Spleen (tissue), 11 donors: Measurements from ENCODE around the gene LPGAT1. TPM values are rescaled to one million over a fixed set of nuclear protein-coding genes. Genes with fewer than 3 reads are reported as not detected.
"Not testable (repeated sequence)": the region's sequence is repeated elsewhere in the genome, so short reads cannot be mapped to it uniquely, and the experiment has no call there.

Experiments used
- DNase-seq: peaks from one replicate; pipeline ENCODE4 v3.0.0-alpha.2; 2020
- H3K27ac ChIP-seq, 8 donors: fragments of 200-600 bp; sonication (generic) in 7 of 8; 1 replicate in 4 of 8; 2 replicates in 4 of 8; pipeline versions ENCODE4 v1.5.0 to v1.8.0; 2016 to 2021; ENCODE audit warnings: inconsistent platforms in 4 of 8, mild to moderate bottlenecking in 4 of 8, moderate library complexity in 1 of 8
- H3K27me3 ChIP-seq, 7 donors: fragments of 200-600 bp; sonication (generic) in 6 of 7; replicated peaks in 1 of 7; 1 replicate in 4 of 7; 2 replicates in 3 of 7; pipeline versions ENCODE4 v1.5.0 to v1.8.0; 2016 to 2021; ENCODE audit warnings: inconsistent platforms in 3 of 7, mild to moderate bottlenecking in 1 of 7
- H3K36me3 ChIP-seq, 6 donors: fragments of 200-600 bp; sonication (generic) in 5 of 6; 1 replicate in 4 of 6; 2 replicates in 2 of 6; pipeline versions ENCODE4 v1.5.0 to v1.8.0; 2016 to 2021; ENCODE audit warnings: inconsistent platforms in 2 of 6
- H3K4me1 ChIP-seq, 6 donors: fragments of 200-600 bp; sonication (generic) in 5 of 6; 1 replicate in 3 of 6; 2 replicates in 3 of 6; pipeline versions ENCODE4 v1.5.0 to v1.8.0; 2016 to 2021; ENCODE audit warnings: inconsistent platforms in 3 of 6
- H3K4me3 ChIP-seq, 8 donors: fragments of 200-600 bp; sonication (generic) in 7 of 8; 1 replicate in 4 of 8; 2 replicates in 4 of 8; pipeline versions ENCODE4 v1.5.0 to v1.8.0; 2016 to 2021; ENCODE audit warnings: inconsistent platforms in 4 of 8, mild to moderate bottlenecking in 4 of 8, moderate library complexity in 2 of 8
- H3K9me3 ChIP-seq, 8 donors: fragments of 200-600 bp; sonication (generic) in 7 of 8; 1 replicate in 4 of 8; 2 replicates in 4 of 8; pipeline versions ENCODE4 v1.5.0 to v1.8.0; 2016 to 2021; ENCODE audit warnings: inconsistent platforms in 4 of 8
- CTCF ChIP-seq, 11 experiments: fragments of 200-600 bp in 7 of 11; fragments of 450-650 bp in 4 of 11; sonication (generic) in 4 of 11; IDR thresholded peaks in 8 of 11; conservative IDR thresholded peaks in 3 of 11; 1 replicate in 7 of 11; 2 replicates in 4 of 11; pipeline versions ENCODE4 v1.4.0 to v1.8.0; 2016 to 2021; ENCODE audit warnings: antibody characterized with exemption in 11 of 11, inconsistent platforms in 4 of 11, mild to moderate bottlenecking in 1 of 11
- POLR2A ChIP-seq, 3 donors: fragments of 450-650 bp; IDR thresholded peaks; one replicate each; pipeline ENCODE4 v1.5.1; 2017; ENCODE audit warnings: antibody characterized with exemption in 3 of 3, mild to moderate bottlenecking in 1 of 3
- POLR2AphosphoS5 ChIP-seq, 3 donors: sonication (generic); formaldehyde crosslinking; IDR thresholded peaks; one replicate each; pipeline ENCODE4 v1.5.1; 2017; ENCODE audit warnings: antibody characterized with exemption in 3 of 3
- WGBS, 5 donors: extraction: QIAGEN DNeasy Blood & Tissue Kit in 3 of 5; methylation state at CpG; one replicate each; pipeline versions ENCODE4 v1.1.5 to v1.1.7; 2013 to 2018; 5-methylcytosine and 5-hydroxymethylcytosine counted together
- intact Hi-C: fragments of 100-400 bp; cut with DNase I; formaldehyde crosslinking; loops from one replicate; pipeline ENCODE4 v1.15.0; 2023; ENCODE audit warnings: low total_unique reads
- polyA plus RNA-seq, 3 donors: library from polyadenylated mRNA; stranded (reverse); fragments of 200-250 nt; gene quantifications; one replicate each; pipeline ENCODE4 v1.2.1, GENCODE V29; 2013
- total RNA-seq, 7 donors: library from RNA; depleted of rRNA in 3 of 7; stranded (reverse); fragments of >200 nt in 3 of 7; fragmentation: NEBNext Ultra II Directional in 4 of 7; extraction: Animal tissue kit (Norgen Biotek cat#: 25700) in 4 of 7; gene quantifications; one replicate each; pipeline versions ENCODE4 v1.1.0 to v1.2.1, GENCODE V29; 2016 to 2021
- donor health status: healthy with polysubstance abuse.
- donor health status: DM: no; HTN: no; CAD: no; lungs with moderate emphysema.
- donor health status: DM: no; HTN: no; CAD: no.
- donor health status: Bipolar disorder and iron deficiency.
- donor health status: healthy.
- donor health status: DM: no; HTN: no; CAD: no.
- donor health status: DM: yes; HTN: yes; CAD: no.

LPGAT1 gene
- total and polyA plus RNA-seq, 10 donors = 8.8 to 80.6 (median 60.7) TPM

- 71 to 88% (median 80%) methylated on average over 5 of the region's 5 CpGs for WGBS, 5 donors
- no peak for DNase-seq
- H3K4me3 ChIP-seq = no peak overlapping the region
- intact Hi-C loops = no loop called here
- no peak overlapping the region for H3K27ac ChIP-seq
- no peaks in the 10 kb centered on the region for H3K9me3 ChIP-seq
- H3K4me1 ChIP-seq = peaks cover 0 to 8% (median 1%) of the 10 kb centered on the region in 6 donors
- no peaks in the 10 kb centered on the region for H3K27me3 ChIP-seq
- no peaks in the 10 kb centered on the region for H3K36me3 ChIP-seq
- TF ChIP-seq CTCF (IDR thresholded peaks at IDR 0.05 in 8 of 11, conservative IDR thresholded peaks at IDR 0.05 in 3 of 11) = no peak
- no peak for TF ChIP-seq POLR2AphosphoS5 (IDR thresholded peaks at IDR 0.05)
- TF ChIP-seq POLR2A (IDR thresholded peaks at IDR 0.05) = no peak
These were observed 107.3 kb downstream of the LPGAT1 start for GRCh38 chr1:211723273-211723672.

- no peaks in the 10 kb centered on the region for H3K27me3 ChIP-seq
- H3K27ac ChIP-seq = no peak overlapping the region
- H3K9me3 ChIP-seq = no peaks in the 10 kb centered on the region
- peaks cover 0 to 8% (median 1%) of the 10 kb centered on the region in 6 donors for H3K4me1 ChIP-seq
- H3K4me3 ChIP-seq = no peak overlapping the region
- no peaks in the 10 kb centered on the region for H3K36me3 ChIP-seq
- WGBS, 5 donors = 90 to 97% (median 93%) methylated on average over 6 of the region's 6 CpGs
- TF ChIP-seq POLR2AphosphoS5 (IDR thresholded peaks at IDR 0.05) = no peak
- TF ChIP-seq CTCF (IDR thresholded peaks at IDR 0.05 in 8 of 11, conservative IDR thresholded peaks at IDR 0.05 in 3 of 11) = no peak
- no peak for TF ChIP-seq POLR2A (IDR thresholded peaks at IDR 0.05)
- DNase-seq = no peak
- intact Hi-C loops = no loop called here
These were observed 108.0 kb downstream of the LPGAT1 start for GRCh38 chr1:211722277-211723175.

GRCh38 chr1:211716555-211716954, 114.0 kb downstream of the LPGAT1 start:
- intact Hi-C loops = not testable (repeated sequence)

GRCh38 chr1:211715971-211716370, 114.6 kb downstream of the LPGAT1 start:
- no peak overlapping the region for H3K27ac ChIP-seq
- H3K4me3 ChIP-seq = no peak overlapping the region
- 71 to 95% (median 79%) methylated on average over 2 of the region's 2 CpGs for WGBS, 5 donors
- H3K4me1 ChIP-seq = peaks cover 0 to 11% (median 3%) of the 10 kb centered on the region in 6 donors
- TF ChIP-seq POLR2AphosphoS5 (IDR thresholded peaks at IDR 0.05) (no peak), CTCF (IDR thresholded peaks at IDR 0.05 in 8 of 11, conservative IDR thresholded peaks at IDR 0.05 in 3 of 11) (no peak), POLR2A (IDR thresholded peaks at IDR 0.05) (no peak)
- no peak for DNase-seq
- no peaks in the 10 kb centered on the region for H3K27me3 ChIP-seq
- no peaks in the 10 kb centered on the region for H3K9me3 ChIP-seq
- no peaks in the 10 kb centered on the region for H3K36me3 ChIP-seq
- intact Hi-C loops = no loop called here

More at GRCh38 chr1:211716555-211716954, 114.0 kb downstream of the LPGAT1 start:
- DNase-seq, H3K27ac ChIP-seq, H3K4me3 ChIP-seq, H3K4me1 ChIP-seq, H3K36me3 ChIP-seq, H3K27me3 ChIP-seq, H3K9me3 ChIP-seq: not testable (repeated sequence)
- 90 to 97% (median 92%) methylated on average over 4 of the region's 4 CpGs for WGBS, 5 donors
